Breast epithelium (tissue), 4 donors: ENCODE results near the gene MAP6. TPM values are rescaled to one million over a fixed set of nuclear protein-coding genes. Genes with fewer than 3 reads are reported as not detected.

Source experiments
- DNase-seq, 2 donors: peaks; one replicate each; pipeline ENCODE4 v3.0.0-alpha.2; 2019; ENCODE audit warnings: low spot score in 2 of 2
- H3K27ac ChIP-seq, 2 donors: fragments of 200-600 bp; sonication (generic) in 1 of 2; one replicate each; pipeline ENCODE4 v1.5.1; 2016 to 2019; ENCODE audit warnings: mild to moderate bottlenecking in 1 of 2
- H3K27me3 ChIP-seq, 2 donors: fragments of 200-600 bp; sonication (generic) in 1 of 2; one replicate each; pipeline versions ENCODE4 v1.5.1 to v1.6.0; 2017 to 2019; ENCODE audit warnings: control low read depth in 1 of 2, mild to moderate bottlenecking in 1 of 2
- H3K36me3 ChIP-seq: fragments of 200-600 bp; one replicate; pipeline ENCODE4 v1.5.1; 2019
- H3K4me1 ChIP-seq, 2 donors: fragments of 200-600 bp; sonication (generic); one replicate each; pipeline ENCODE4 v1.5.1; 2016 to 2019; ENCODE audit warnings: control low read depth in 1 of 2
- H3K4me3 ChIP-seq, 3 donors: fragments of 200-600 bp; sonication (generic); 1 replicate in 2 of 3; 2 replicates in 1 of 3; pipeline ENCODE4 v1.5.1; 2016 to 2019; ENCODE audit warnings: mild to moderate bottlenecking in 3 of 3, moderate library complexity in 2 of 3
- H3K9me3 ChIP-seq, 2 donors: fragments of 200-600 bp; sonication (generic) in 1 of 2; one replicate each; pipeline ENCODE4 v1.5.1; 2016 to 2019; ENCODE audit warnings: control low read depth in 1 of 2
- CTCF ChIP-seq, 3 donors: fragments of 450-650 bp; IDR thresholded peaks; one replicate each; pipeline ENCODE4 v1.5.1; 2016 to 2017; ENCODE audit warnings: antibody characterized with exemption in 3 of 3, mild to moderate bottlenecking in 3 of 3, moderate library complexity in 3 of 3
- POLR2A ChIP-seq: fragments of 450-650 bp; IDR thresholded peaks from one replicate; pipeline ENCODE4 v1.6.1; 2016; ENCODE audit warnings: antibody characterized with exemption, mild to moderate bottlenecking, moderate library complexity
- POLR2AphosphoS5 ChIP-seq, 3 donors: sonication (generic); formaldehyde crosslinking; IDR thresholded peaks; one replicate each; pipeline ENCODE4 v1.6.1; 2017; ENCODE audit warnings: antibody characterized with exemption in 3 of 3
- intact Hi-C: fragments of 100-400 bp; cut with DNase I; formaldehyde crosslinking; loops from one replicate; pipeline ENCODE4 v1.15.1; 2023; ENCODE audit warnings: low total_unique reads
- total RNA-seq, 3 donors: library from RNA; depleted of rRNA; stranded (reverse); fragments of >200 nt; gene quantifications; one replicate each; pipeline ENCODE4 v1.1.0, GENCODE V29; 2016

The MAP6 gene
- total RNA-seq, 3 donors from 2014 or later = 1.6 to 5.0 (median 2.6) TPM

GRCh38 chr11:75549370-75549958, 119.4 kb downstream of the MAP6 start:
- H3K9me3 ChIP-seq = no peaks in the 10 kb centered on the region
- DNase-seq = no peak
- intact Hi-C loops = no loop called here

GRCh38 chr11:75548595-75549272, 120.1 kb downstream of the MAP6 start:
- H3K4me3 ChIP-seq = no peak overlapping the region
- no peak for DNase-seq
- no peak for TF ChIP-seq CTCF (IDR thresholded peaks at IDR 0.05)
- no peak for TF ChIP-seq POLR2AphosphoS5 (IDR thresholded peaks at IDR 0.05)
- TF ChIP-seq POLR2A = no peak
- no peaks in the 10 kb centered on the region for H3K36me3 ChIP-seq
- no peak overlapping the region for H3K27ac ChIP-seq
- H3K27me3 ChIP-seq = no peaks in the 10 kb centered on the region
- H3K9me3 ChIP-seq = no peaks in the 10 kb centered on the region
- no peaks in the 10 kb centered on the region for H3K4me1 ChIP-seq
- intact Hi-C loops = no loop called here

More at GRCh38 chr11:75549370-75549958, 119.4 kb downstream of the MAP6 start:
- no peak overlapping the region for H3K4me3 ChIP-seq
- no peak overlapping the region for H3K27ac ChIP-seq
- H3K4me1 ChIP-seq = no peaks in the 10 kb centered on the region
- H3K36me3 ChIP-seq = no peaks in the 10 kb centered on the region
- H3K27me3 ChIP-seq = no peaks in the 10 kb centered on the region
- TF ChIP-seq POLR2AphosphoS5 (IDR thresholded peaks at IDR 0.05) (no peak), CTCF (IDR thresholded peaks at IDR 0.05) (no peak), POLR2A (no peak)

- intact Hi-C loops = no loop called here
- Histone ChIP-seq H3K4me1 (no peaks in the 10 kb centered on the region), H3K27me3 (no peaks in the 10 kb centered on the region), H3K36me3 (no peaks in the 10 kb centered on the region), H3K27ac (no peak overlapping the region), H3K4me3 (no peak overlapping the region), H3K9me3 (no peaks in the 10 kb centered on the region)
- peak; percentile 72 to 81 (median 81) for TF ChIP-seq CTCF (IDR thresholded peaks at IDR 0.05)
- TF ChIP-seq POLR2AphosphoS5 (IDR thresholded peaks at IDR 0.05) = no peak
- peak in 1 of 2 donors; percentile 40 for DNase-seq
These were observed 121.2 kb downstream of the MAP6 start for GRCh38 chr11:75547617-75548058.

- TF ChIP-seq POLR2A (no peak), POLR2AphosphoS5 (IDR thresholded peaks at IDR 0.05) (no peak), CTCF (IDR thresholded peaks at IDR 0.05) (no peak)
- Histone ChIP-seq H3K4me3 (no peak overlapping the region), H3K27ac (no peak overlapping the region), H3K36me3 (no peaks in the 10 kb centered on the region), H3K9me3 (no peaks in the 10 kb centered on the region), H3K27me3 (no peaks in the 10 kb centered on the region), H3K4me1 (no peaks in the 10 kb centered on the region)
- intact Hi-C loops = no loop called here
- DNase-seq = no peak
These were observed 121.7 kb downstream of the MAP6 start for GRCh38 chr11:75547177-75547576.

GRCh38 chr11:75543806-75544205, 125.0 kb downstream of the MAP6 start:
- no peaks in the 10 kb centered on the region for H3K36me3 ChIP-seq
- H3K27ac ChIP-seq = no peak overlapping the region
- no peaks in the 10 kb centered on the region for H3K9me3 ChIP-seq
- H3K27me3 ChIP-seq = no peaks in the 10 kb centered on the region
- no peak overlapping the region for H3K4me3 ChIP-seq
- H3K4me1 ChIP-seq = no peaks in the 10 kb centered on the region
- intact Hi-C loops = no loop called here
- TF ChIP-seq POLR2A = no peak
- no peak for DNase-seq
